HG02763 (cell line): ENCODE results near the gene RBMS1.
"Not testable (repeated sequence)": the region's sequence is repeated elsewhere in the genome, so short reads cannot be mapped to it uniquely, and the experiment has no call there.

ENCODE experiments used
- ATAC-seq: cut with Tn5 transposase; IDR thresholded peaks from one replicate; pipeline ENCODE4 v1.9.1; 2021; ENCODE audit warnings: mild to moderate bottlenecking, moderate library complexity; ENCODE audit not compliant: unreplicated experiment

Gene RBMS1

GRCh38 chr2:160473468-160474318 lies 19.9 kb downstream of the RBMS1 start:
- ATAC-seq: no peak

- no peak for ATAC-seq
Observed at GRCh38 chr2:160472839-160473251, 20.8 kb downstream of the RBMS1 start.

DNA sequence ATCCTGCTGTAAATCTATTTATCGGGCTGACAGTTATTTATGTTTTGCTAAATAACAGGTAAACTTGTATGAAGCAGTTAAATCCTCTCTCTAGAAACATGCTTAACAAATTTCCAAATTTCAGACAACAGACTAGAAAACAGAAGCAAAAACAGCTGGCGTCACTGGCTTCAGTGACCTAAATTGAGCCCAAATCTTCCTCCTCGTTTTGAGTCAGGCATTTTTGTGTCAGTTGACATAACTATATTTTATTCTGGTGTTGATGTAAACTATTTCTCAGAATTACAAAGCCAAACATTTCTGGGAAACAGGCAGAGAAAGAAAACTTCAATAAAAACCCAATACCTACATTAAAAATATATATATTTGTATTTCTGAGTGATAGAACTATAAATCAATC lies 21.7 kb downstream of the RBMS1 start:
- ATAC-seq: no peak

DNA sequence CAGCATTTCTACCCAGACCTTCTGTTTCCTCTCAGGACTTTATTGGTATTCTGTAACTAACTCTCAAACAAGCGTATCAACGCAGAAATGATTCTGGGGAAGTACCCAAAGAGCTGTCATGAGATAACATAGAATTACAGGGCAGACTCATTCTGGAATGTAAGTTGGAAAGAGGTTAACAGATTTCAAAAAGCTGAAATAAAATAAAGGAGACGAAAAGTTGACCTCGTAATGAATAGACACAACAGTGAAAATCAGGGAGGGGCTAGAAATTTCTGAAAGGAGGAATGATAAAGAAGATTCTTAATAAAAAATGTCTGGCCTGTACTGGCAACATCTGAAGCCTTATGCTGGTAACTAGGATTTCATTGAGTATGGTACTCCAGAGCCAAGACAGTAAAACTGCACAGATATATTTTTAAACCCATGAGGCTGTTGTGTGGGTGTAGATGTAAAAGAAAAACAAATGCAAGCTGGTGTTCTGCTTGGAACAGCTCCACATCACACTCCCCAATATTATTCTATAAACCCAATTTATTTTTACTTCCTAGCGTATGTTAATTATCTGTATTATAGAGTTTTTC lies 23.9 kb downstream of the RBMS1 start:
- ATAC-seq: no peak

DNA sequence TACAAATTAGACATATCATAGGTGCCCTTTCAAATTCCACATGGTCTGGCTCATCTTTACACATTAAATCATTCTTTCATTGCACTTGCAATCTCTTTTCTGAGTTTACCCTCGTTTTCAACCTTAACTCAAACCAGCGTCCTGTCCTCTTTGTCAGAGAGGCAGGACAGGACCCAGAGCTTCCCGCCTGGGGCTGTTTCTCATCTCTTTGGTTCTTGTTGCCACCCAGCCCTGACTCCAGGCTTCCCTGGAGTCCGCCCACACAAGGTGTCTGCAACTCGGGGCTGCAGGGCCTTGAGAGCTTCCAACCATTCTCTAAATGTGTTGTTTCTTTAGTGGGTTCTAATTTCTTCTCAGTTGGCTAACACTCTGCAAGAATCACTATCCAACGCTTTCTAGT lies 24.4 kb downstream of the RBMS1 start:
- no peak for ATAC-seq

DNA sequence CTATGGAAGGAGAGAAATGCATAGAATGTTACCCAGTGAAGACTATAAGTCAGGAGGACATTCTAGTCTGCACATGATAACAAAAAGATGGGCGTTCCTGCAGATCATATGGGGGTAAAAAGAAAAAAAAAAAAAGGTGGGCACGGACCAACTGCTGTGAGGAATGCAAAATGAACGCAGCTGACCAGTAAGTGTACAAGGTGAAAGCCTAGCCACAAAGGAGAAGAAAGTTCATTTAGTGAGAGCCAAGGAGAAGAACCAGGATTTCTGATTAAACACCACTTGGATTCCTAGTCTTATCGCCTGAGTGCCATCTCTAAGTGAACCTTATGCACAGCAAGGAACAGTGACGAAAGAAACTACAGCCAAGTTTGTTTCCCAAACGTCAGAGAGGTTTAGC lies 26.5 kb downstream of the RBMS1 start:
- ATAC-seq: no peak

GRCh38 chr2:160465406-160465805 lies 28.2 kb downstream of the RBMS1 start:
- ATAC-seq: no peak

DNA sequence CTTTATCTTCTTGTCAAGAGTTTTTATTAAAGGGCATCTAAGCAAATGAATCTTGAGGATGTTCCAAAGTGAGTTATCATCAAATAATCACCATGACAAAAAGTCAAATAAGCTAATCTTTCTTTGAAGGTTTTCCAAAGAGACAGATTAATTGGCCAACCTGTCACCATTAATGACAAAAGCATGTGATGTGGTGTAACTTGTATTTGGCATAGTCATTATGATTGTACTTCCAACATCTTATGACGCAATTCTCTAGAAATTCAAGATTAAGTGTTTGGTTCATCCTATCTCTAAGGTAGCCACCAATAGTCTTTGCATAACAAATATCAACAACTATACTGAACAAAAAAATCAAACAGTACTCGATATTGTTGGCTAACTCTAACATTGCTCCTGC lies 28.6 kb downstream of the RBMS1 start:
- no peak for ATAC-seq

DNA sequence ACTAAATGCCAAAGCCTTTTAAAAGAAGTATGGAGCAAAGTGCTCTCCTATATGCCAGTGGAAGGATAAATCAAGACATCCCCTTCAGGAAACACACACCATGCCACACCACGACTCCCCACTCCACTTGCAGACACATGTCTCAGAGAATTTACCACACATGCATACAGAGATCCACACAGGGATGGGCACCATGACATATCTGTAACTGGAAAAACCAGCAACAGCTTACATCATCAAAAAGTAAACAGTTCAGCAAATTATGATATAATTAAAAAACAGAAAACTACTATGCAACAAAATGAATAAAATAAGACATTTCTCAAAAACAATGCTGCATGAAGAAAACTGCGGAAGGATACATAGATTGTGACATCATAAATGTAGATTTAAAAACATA lies 29.6 kb downstream of the RBMS1 start:
- ATAC-seq: no peak

- no peak for ATAC-seq
Observed at GRCh38 chr2:160463245-160463644, 30.4 kb downstream of the RBMS1 start.

- no peak for ATAC-seq
Observed at GRCh38 chr2:160460333-160460731, 33.3 kb downstream of the RBMS1 start.

DNA sequence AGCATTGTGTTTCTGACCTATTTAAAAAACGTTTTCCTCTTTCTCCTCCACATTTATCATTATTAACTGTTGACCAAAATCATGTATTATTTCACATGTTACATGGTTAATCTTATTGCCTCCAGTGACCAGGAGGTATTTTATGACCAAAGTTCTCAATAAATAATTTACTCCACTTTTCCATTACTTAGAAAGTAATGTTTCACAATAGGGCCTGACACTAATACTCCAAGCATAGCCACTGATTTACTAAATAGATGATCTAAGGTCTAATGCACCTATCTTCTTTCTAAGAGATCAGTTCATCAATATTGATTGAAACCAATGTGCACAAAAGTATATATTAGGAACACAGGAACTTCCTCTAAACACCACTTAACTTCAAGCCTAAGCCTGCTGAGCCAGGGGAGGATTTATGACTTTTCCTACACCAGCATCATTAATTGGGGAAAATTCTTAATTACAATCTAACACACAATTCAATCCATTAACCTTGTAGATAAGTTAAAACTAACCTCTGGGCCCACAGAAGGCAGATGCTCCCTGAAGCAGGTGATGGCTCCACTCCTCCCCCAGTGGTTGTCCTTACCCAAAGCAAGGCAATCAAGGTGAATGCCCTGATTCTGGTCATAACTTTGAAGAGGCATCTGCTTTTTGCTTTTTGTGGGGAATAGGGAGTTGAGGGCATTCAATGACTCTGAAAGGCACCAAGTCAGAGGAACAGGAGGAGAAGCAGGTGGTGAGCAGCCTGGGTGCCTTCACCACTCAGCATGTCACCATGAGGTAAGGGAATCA lies 33.9 kb downstream of the RBMS1 start:
- no peak for ATAC-seq

GRCh38 chr2:160458718-160459453 lies 34.7 kb downstream of the RBMS1 start:
- ATAC-seq: no peak

DNA sequence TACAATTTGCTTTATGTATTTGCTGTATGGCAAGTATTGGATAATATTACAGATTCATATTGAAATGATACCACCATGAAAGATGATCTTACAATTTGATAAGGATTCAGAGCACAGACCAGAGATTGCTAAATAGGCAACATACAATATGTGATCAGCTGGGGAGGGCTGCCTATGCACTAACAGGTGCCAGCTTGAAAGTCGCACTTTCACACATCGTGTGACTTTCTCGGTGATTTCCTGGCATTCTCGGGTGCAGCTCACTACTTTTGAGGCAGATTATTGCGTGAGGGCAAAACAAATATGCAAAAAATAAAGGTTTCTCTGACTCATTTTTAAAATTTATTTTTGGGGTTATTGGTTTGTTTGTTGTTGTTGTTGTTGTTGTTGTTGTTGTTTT lies 36.0 kb downstream of the RBMS1 start:
- no peak for ATAC-seq

GRCh38 chr2:160454070-160454797 lies 39.4 kb downstream of the RBMS1 start:
- no peak for ATAC-seq

DNA sequence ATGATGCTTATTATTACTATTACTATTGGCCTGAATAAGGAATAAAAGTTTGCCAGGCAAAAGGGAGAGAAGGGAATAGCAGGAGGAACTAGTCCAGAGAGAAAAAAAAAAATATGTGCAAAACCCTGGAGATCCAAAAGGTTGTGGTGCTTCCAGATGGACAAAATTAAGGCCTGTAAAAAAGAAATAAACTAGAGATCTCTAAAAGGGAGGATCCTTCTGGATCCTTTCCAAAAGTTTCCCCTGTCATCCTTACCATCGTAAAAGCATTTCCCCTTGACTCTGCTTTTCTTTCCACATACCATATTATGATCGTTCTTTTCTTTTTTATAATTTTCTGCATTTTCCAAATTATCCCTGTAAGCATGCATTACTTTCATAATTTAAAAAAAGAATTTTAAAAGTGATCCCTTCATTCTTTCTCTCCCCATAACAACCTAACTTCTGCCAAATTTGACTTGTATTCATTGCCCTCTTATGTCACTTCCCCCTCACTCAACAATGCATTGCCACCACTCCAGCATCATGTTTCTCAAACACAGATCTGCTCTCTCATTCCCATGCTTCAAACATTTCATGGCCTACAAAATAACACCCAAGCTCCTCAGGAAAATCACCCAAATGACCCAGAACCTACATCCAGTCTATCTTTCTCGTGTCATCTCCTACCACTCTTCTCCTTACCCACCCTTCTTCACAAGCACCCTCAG lies 40.3 kb downstream of the RBMS1 start:
- ATAC-seq: no peak

GRCh38 chr2:160450486-160450885 lies 43.1 kb downstream of the RBMS1 start:
- ATAC-seq: no peak

DNA sequence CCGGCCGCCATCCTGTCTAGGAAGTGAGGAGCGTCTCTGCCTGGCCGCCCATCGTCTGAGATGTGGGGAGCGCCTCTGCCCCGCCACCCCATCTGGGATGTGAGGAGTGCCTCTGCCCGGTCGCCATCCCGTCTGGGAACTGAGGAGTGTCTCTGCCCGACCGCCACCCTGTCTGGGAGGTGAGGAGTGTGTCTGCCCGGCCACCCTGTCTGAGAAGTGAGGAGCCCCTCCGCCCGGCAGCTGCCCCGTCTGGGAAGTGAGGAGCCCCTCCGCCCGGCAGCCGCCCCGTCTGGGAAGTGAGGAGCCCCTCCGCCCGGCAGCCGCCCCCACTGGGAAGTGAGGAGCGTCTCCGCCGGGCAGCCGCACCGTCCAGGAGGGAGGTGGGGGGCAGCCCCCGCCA lies 44.8 kb downstream of the RBMS1 start:
- not testable (repeated sequence) for ATAC-seq

GRCh38 chr2:160445673-160446072 lies 47.9 kb downstream of the RBMS1 start:
- ATAC-seq: no peak

DNA sequence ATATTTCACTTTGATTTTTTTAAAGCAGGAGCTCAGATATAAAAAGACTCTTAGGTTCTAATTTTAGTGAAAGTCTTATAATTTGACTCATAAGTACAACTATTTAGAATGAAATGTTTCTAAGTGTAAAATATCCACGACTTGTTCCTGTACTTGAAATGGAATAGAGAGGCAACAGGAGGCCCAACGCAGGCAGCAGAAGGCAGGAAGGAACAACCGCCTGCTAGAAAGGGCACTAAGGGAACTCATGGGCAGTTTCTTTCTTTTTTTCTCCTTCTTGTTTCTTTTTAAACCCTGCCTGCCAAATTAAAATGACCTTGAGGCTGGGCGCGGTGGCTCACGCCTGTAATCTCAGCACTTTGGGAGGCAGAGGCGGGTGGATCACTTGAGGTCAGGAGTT lies 51.0 kb downstream of the RBMS1 start:
- no peak for ATAC-seq
